H1 (cell line): ENCODE data around the gene BRCA2. TPM values are rescaled to one million over a fixed set of nuclear protein-coding genes. Genes with fewer than 3 reads are reported as not detected.

Experiments
- CBX8 ChIP-seq: fragments of 300-800, 300-1000 bp; sonication (generic); IDR thresholded peaks from 2 replicates; pipeline ENCODE4 v1.7.1; 2016; ENCODE audit warnings: low read depth, low read length, borderline replicate concordance
- CHD2 ChIP-seq: IDR thresholded peaks from 2 replicates; pipeline ENCODE4 v1.6.1; 2012; ENCODE audit warnings: low read length, improper control_type of control experiment
- CHD7 ChIP-seq: fragments of 300-600 bp; sonication (generic); IDR thresholded peaks from 2 replicates; pipeline ENCODE4 v1.7.1; 2012; ENCODE audit warnings: low read length, moderate library complexity, mild to moderate bottlenecking, inconsistent platforms; ENCODE audit not compliant: insufficient replicate concordance
- RFX5 ChIP-seq: IDR thresholded peaks from 2 replicates; pipeline ENCODE4 v1.6.1; 2011; ENCODE audit warnings: low read depth, low read length, improper control_type of control experiment, borderline replicate concordance
- RXRA ChIP-seq: IDR thresholded peaks from 2 replicates; pipeline ENCODE4 v1.6.1; 2011; ENCODE audit warnings: low read depth, mild to moderate bottlenecking, low read length, moderate library complexity; ENCODE audit not compliant: insufficient read depth
- SAP30 ChIP-seq: fragments of 300-600 bp; sonication (generic); IDR thresholded peaks from 2 replicates; pipeline ENCODE4 v1.7.1; 2012; ENCODE audit warnings: low read length, moderate library complexity, mild to moderate bottlenecking, inconsistent platforms; ENCODE audit not compliant: insufficient read depth, insufficient replicate concordance
- SIX5 ChIP-seq: IDR thresholded peaks from 2 replicates; pipeline ENCODE4 v1.6.1; 2011; ENCODE audit warnings: mild to moderate bottlenecking, low read depth, low read length
- SP2 ChIP-seq: IDR thresholded peaks from 2 replicates; pipeline ENCODE4 v1.6.1; 2012; ENCODE audit warnings: mild to moderate bottlenecking, low read length, inconsistent platforms
- TBP ChIP-seq: IDR thresholded peaks from 2 replicates; pipeline ENCODE4 v1.6.1; 2011; ENCODE audit warnings: low read depth, low read length, improper control_type of control experiment
- ZNF274 ChIP-seq: IDR thresholded peaks from 2 replicates; pipeline ENCODE4 v1.7.0; 2012; ENCODE audit warnings: low read length, borderline replicate concordance; ENCODE audit errors: extremely low read depth
- polyA plus RNA-seq, 7 experiments: library from polyadenylated mRNA; depleted of rRNA in 3 of 7; stranded (reverse) in 5 of 7; unstranded in 2 of 7; fragments of >200 nt in 5 of 7; fragments of 200-250 nt in 2 of 7; gene quantifications; 1 replicate in 5 of 7; 2 replicates in 1 of 7; 4 replicates in 1 of 7; pipeline versions ENCODE4 v1.2.1 to v1.2.3, GENCODE V29; 2011 to 2013; ENCODE audit warnings: missing spikeins in 2 of 7, mixed read lengths in 2 of 7
- total RNA-seq: library from RNA; stranded (reverse); fragmentation: NEBNext Ultra II Directional; extraction: Animal tissue kit (Norgen Biotek cat#: 25700); gene quantifications from 2 replicates; pipeline ENCODE4 v1.2.1, GENCODE V29; 2021

BRCA2 gene
- total and polyA plus RNA-seq, 2 of the 8 experiments (the other 6 are each of a cell fraction or from before 2014, with no cell fraction given): 4.2 to 24.9 TPM

DNA sequence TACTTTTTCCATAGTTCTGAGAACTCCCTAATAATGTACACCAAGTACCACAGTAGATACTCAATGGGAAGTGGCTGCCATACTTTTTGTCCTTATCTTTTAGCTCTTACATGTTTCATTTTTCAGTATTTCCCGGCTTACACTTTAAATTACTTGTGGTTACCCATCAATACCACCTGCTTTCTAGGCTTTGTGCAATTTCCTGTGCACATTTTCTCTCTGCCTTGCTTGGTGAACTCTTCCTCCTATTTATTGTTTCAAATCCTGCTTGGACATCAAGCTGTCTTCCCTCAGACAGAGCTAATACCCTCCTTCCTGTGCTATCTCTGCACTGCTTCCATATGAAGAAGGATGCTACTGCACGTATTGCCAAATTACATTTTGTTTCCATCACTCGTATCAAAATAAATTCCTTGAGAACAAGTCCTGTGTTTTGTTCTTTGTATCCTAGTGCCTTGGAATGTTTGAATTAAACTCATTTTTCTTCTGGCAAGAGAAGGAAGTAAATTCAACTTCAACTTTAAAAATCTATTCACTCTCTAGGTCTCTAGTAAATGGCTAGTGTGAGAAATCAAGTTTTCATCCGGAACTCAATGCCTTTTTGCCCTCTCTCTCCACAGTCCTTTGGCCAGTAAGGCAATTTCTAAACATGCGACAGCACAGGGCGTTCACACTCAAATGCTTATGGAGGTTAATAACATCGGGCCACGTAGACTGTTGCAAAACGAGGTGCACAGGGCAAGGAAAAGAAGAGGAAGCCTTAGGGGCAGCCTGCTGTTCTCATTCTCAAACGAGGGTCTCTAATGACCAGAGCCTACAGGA, 5.8 kb upstream of the BRCA2 start (continued):
- TF ChIP-seq CHD7: no peak
- no peak for TF ChIP-seq CBX8
- no peak for TF ChIP-seq SP2
- TF ChIP-seq ZNF274: no peak
- TF ChIP-seq CHD2: no peak
- TF ChIP-seq RFX5: no peak
- TF ChIP-seq SAP30: no peak
- no peak for TF ChIP-seq RXRA
- no peak for TF ChIP-seq SIX5
- TF ChIP-seq TBP: no peak
